Adrenal gland (tissue), 12 donors: ENCODE results near the gene FGF8. TPM values are rescaled to one million over a fixed set of nuclear protein-coding genes. Genes with fewer than 3 reads are reported as not detected.
"Not testable (repeated sequence)": the region's sequence is repeated elsewhere in the genome, so short reads cannot be mapped to it uniquely, and the experiment has no call there.

Experiments used
- DNase-seq, 7 donors: peaks; one replicate each; pipeline ENCODE4 v3.0.0-alpha.2; 2019 to 2020
- H3K27ac ChIP-seq, 5 donors: fragments of 200-600 bp; sonication (generic) in 4 of 5; 1 replicate in 3 of 5; 2 replicates in 2 of 5; pipeline versions ENCODE4 v1.5.1 to v1.8.0; 2016 to 2020; ENCODE audit warnings: mild to moderate bottlenecking in 1 of 5
- H3K27me3 ChIP-seq: fragments of 200-600 bp; 2 replicates; pipeline ENCODE4 v1.8.0; 2021
- H3K36me3 ChIP-seq, 2 donors: fragments of 200-600 bp; replicated peaks in 1 of 2; 1 replicate in 1 of 2; 2 replicates in 1 of 2; pipeline versions ENCODE4 v1.5.1 to v1.8.0; 2018 to 2022
- H3K4me1 ChIP-seq, 2 donors: fragments of 200-600 bp; replicated peaks in 1 of 2; 1 replicate in 1 of 2; 2 replicates in 1 of 2; pipeline versions ENCODE4 v1.5.1 to v1.8.0; 2018 to 2021
- H3K4me3 ChIP-seq, 4 donors: fragments of 200-600 bp; sonication (generic) in 3 of 4; one replicate each; pipeline ENCODE4 v1.5.1; 2016 to 2018
- H3K9me3 ChIP-seq, 3 donors: fragments of 200-600 bp; sonication (generic) in 1 of 3; replicated peaks in 1 of 3; 1 replicate in 2 of 3; 2 replicates in 1 of 3; pipeline versions ENCODE4 v1.5.1 to v1.8.0; 2016 to 2021
- POLR2A ChIP-seq, 2 donors: fragments of 450-650 bp; IDR thresholded peaks; one replicate each; pipeline ENCODE4 v1.6.1; 2017; ENCODE audit warnings: antibody characterized with exemption in 2 of 2, mild to moderate bottlenecking in 2 of 2, moderate library complexity in 1 of 2
- WGBS, 4 donors: extraction: QIAGEN DNeasy Blood & Tissue Kit in 2 of 4; methylation state at CpG; one replicate each; pipeline versions ENCODE4 v1.1.5 to v1.1.7; 2013 to 2017; 5-methylcytosine and 5-hydroxymethylcytosine counted together
- intact Hi-C, 2 donors: fragments of 100-400 bp; cut with DNase I; formaldehyde crosslinking; loops; one replicate each; pipeline versions ENCODE4 v1.14.1 to v1.15.0; 2022 to 2023
- polyA plus RNA-seq, 3 donors: library from polyadenylated mRNA; stranded (reverse); fragments of 200-250 nt in 2 of 3; fragments of 350-450 nt in 1 of 3; fragmentation: Illumina TruSeq in 1 of 3; extraction: RNeasy Lipid Tissue Mini Kit (QIAGEN cat#74804) in 1 of 3; gene quantifications; one replicate each; pipeline ENCODE4 v1.2.3, GENCODE V29; 2013 to 2014
- total RNA-seq, 9 donors: library from RNA; depleted of rRNA in 4 of 9; stranded (reverse); fragments of >200 nt in 4 of 9; fragments of 120-200 nt in 1 of 9; fragmentation: NEBNext Ultra II Directional in 1 of 9; extraction: Animal tissue kit (Norgen Biotek cat#: 25700) in 1 of 9; gene quantifications; one replicate each; pipeline versions ENCODE4 v1.1.0 to v1.2.4, GENCODE V29; 2013 to 2023
- TF ChIP-seq, protein P1 (sequence below), 6 experiments: fragments of 450-650 bp in 4 of 6; fragments of 200-600 bp in 2 of 6; sonication (generic) in 1 of 6; IDR thresholded peaks; 1 replicate in 5 of 6; 2 replicates in 1 of 6; pipeline versions ENCODE4 v1.5.1 to v1.8.0; 2016 to 2021; ENCODE audit warnings: antibody characterized with exemption in 6 of 6, mild to moderate bottlenecking in 2 of 6, moderate library complexity in 1 of 6
- donor health status: healthy with polysubstance abuse.
- donor health status: Bipolar disorder and iron deficiency.
- donor health status: DM: yes; HTN: yes; CAD: no.
- donor health status: DM: no; HTN: no; CAD: no.
- donor health status: DM: no; HTN: no; CAD: no.
- donor health status: DM: yes; HTN: yes; CAD: no.

Gene FGF8
- total and polyA plus RNA-seq, 12 donors: not detected

- intact Hi-C loops: no loop called here
- H3K36me3 ChIP-seq: peaks cover 0 to 98% of the 10 kb centered on the region in 2 donors
- WGBS, 4 donors: 71 to 87% (median 72%) methylated on average over 4 of the region's 4 CpGs
- no peak for DNase-seq
- no peak overlapping the region for H3K4me3 ChIP-seq
- no peak for TF ChIP-seq POLR2A (IDR thresholded peaks at IDR 0.05)
- TF ChIP-seq, protein P1, sequence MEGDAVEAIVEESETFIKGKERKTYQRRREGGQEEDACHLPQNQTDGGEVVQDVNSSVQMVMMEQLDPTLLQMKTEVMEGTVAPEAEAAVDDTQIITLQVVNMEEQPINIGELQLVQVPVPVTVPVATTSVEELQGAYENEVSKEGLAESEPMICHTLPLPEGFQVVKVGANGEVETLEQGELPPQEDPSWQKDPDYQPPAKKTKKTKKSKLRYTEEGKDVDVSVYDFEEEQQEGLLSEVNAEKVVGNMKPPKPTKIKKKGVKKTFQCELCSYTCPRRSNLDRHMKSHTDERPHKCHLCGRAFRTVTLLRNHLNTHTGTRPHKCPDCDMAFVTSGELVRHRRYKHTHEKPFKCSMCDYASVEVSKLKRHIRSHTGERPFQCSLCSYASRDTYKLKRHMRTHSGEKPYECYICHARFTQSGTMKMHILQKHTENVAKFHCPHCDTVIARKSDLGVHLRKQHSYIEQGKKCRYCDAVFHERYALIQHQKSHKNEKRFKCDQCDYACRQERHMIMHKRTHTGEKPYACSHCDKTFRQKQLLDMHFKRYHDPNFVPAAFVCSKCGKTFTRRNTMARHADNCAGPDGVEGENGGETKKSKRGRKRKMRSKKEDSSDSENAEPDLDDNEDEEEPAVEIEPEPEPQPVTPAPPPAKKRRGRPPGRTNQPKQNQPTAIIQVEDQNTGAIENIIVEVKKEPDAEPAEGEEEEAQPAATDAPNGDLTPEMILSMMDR (IDR thresholded peaks at IDR 0.05): no peak
- H3K27ac ChIP-seq: no peak overlapping the region
- no peaks in the 10 kb centered on the region for H3K27me3 ChIP-seq
- H3K4me1 ChIP-seq: peaks cover 0 to 5% of the 10 kb centered on the region in 2 donors
- no peaks in the 10 kb centered on the region for H3K9me3 ChIP-seq
Measured at GRCh38 chr10:101803511-101803910, 27.6 kb upstream of the FGF8 start.

DNA sequence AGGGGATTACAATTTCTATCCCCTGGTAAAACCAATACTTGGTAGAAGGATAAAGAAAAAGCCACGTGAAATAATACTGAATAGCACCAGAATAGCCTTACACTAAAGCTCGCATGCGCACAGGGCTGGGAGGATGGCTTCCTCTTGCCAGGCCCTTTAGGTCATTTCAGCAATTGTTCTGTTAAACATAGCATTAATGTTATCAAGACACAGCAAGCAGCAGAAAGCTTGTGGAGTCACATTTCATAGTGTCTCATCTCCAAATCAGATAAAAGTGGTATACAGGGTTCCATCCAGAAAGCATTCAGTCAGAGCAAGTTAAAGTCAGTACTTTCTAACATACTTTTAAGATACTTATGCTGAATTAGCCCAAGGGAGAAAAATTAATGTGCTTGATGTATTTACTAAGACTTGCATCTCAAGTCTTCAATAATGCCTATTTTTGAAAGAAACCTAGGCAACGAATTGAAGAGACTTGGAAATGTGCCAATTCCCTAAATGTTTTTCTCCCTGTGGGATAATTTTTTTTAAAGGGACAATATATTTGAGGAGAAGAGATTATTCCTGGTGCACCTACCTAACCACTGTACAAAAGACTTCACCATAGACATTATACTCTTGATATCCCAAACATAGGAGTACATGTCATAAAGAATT lies 21.6 kb upstream of the FGF8 start:
- TF ChIP-seq, protein P1 (IDR thresholded peaks at IDR 0.05): no peak
- TF ChIP-seq POLR2A (IDR thresholded peaks at IDR 0.05): no peak
- intact Hi-C loops: loop anchor here in 1 of 2 donors (10.0 kb wide), 1 partner anchor 853 kb away; no protein-coding TSS in a partner anchor
- no peaks in the 10 kb centered on the region for H3K27me3 ChIP-seq
- H3K4me1 ChIP-seq: no peaks in the 10 kb centered on the region
- DNase-seq: no peak
- no peaks in the 10 kb centered on the region for H3K9me3 ChIP-seq
- 68 to 75% (median 73%) methylated on average over 4 of the region's 4 CpGs for WGBS, 4 donors
- peaks cover 0 to 98% of the 10 kb centered on the region in 2 donors for H3K36me3 ChIP-seq
- H3K27ac ChIP-seq: no peak overlapping the region
- H3K4me3 ChIP-seq: no peak overlapping the region

- Histone ChIP-seq H3K27me3 (no peaks in the 10 kb centered on the region), H3K4me3 (no peak overlapping the region), H3K36me3 (peaks cover 0 to 99% of the 10 kb centered on the region in 2 donors), H3K4me1 (no peaks in the 10 kb centered on the region), H3K9me3 (no peaks in the 10 kb centered on the region), H3K27ac (no peak overlapping the region)
- intact Hi-C loops: loop anchor here in 1 of 2 donors (10.0 kb wide), 1 partner anchor 849 kb away; no protein-coding TSS in a partner anchor
- no peak for DNase-seq
- 89 to 98% (median 93%) methylated on average over 12 of the region's 12 CpGs for WGBS, 4 donors
- TF ChIP-seq, protein P1 (IDR thresholded peaks at IDR 0.05): no peak
Measured at GRCh38 chr10:101793526-101793925, 17.6 kb upstream of the FGF8 start.

- H3K27ac ChIP-seq: no peak overlapping the region
- intact Hi-C loops: loop anchor here in 1 of 2 donors (10.0 kb wide), 1 partner anchor 845 kb away; no protein-coding TSS in a partner anchor
- WGBS, 4 donors: 89 to 97% (median 92%) methylated on average over 7 of the region's 7 CpGs
- H3K27me3 ChIP-seq: no peaks in the 10 kb centered on the region
- peaks cover 0 to 97% of the 10 kb centered on the region in 2 donors for H3K36me3 ChIP-seq
- DNase-seq: no peak
- no peaks in the 10 kb centered on the region for H3K9me3 ChIP-seq
- no peak overlapping the region for H3K4me3 ChIP-seq
- no peaks in the 10 kb centered on the region for H3K4me1 ChIP-seq
- TF ChIP-seq, protein P1 (IDR thresholded peaks at IDR 0.05): no peak
- TF ChIP-seq POLR2A (IDR thresholded peaks at IDR 0.05): no peak
Measured at GRCh38 chr10:101789686-101790085, 13.8 kb upstream of the FGF8 start.

GRCh38 chr10:101789231-101789630 lies 13.3 kb upstream of the FGF8 start:
- H3K27ac ChIP-seq, intact Hi-C loops, H3K4me3 ChIP-seq, H3K4me1 ChIP-seq, H3K27me3 ChIP-seq, DNase-seq, H3K9me3 ChIP-seq: not testable (repeated sequence)
- WGBS, 4 donors: 90 to 94% (median 91%) methylated on average over 9 of the region's 9 CpGs
- H3K36me3 ChIP-seq: peaks cover 0 to 93% of the 10 kb centered on the region in 2 donors
